KMS-11 (cell line): ENCODE measurements around the gene TIMP3.

Experiments used
- H2AFZ ChIP-seq: fragments of 200-600 bp; sonication (generic); 2 replicates; pipeline ENCODE4 v1.6.1; 2016; ENCODE audit warnings: antibody characterized with exemption, mixed run types, low read depth
- H3K27ac ChIP-seq: fragments of 200-600 bp; sonication (generic); 2 replicates; pipeline ENCODE4 v1.6.1; 2016; ENCODE audit warnings: mild to moderate bottlenecking, mixed run types
- H3K27me3 ChIP-seq: fragments of 200-600 bp; sonication (generic); 2 replicates; pipeline ENCODE4 v1.6.1; 2017; ENCODE audit warnings: mild to moderate bottlenecking, low read depth, mixed run types, moderate library complexity; ENCODE audit not compliant: insufficient read depth
- H3K36me3 ChIP-seq: fragments of 200-600 bp; sonication (generic); 2 replicates; pipeline ENCODE4 v1.6.1; 2017; ENCODE audit warnings: mild to moderate bottlenecking, mixed run types; ENCODE audit not compliant: insufficient read depth
- H3K4me1 ChIP-seq: fragments of 200-600 bp; sonication (generic); 2 replicates; pipeline ENCODE4 v1.6.1; 2016; ENCODE audit warnings: mild to moderate bottlenecking, low read depth, mixed run types; ENCODE audit not compliant: poor library complexity, severe bottlenecking
- H3K4me2 ChIP-seq: fragments of 200-600 bp; sonication (generic); 2 replicates; pipeline ENCODE4 v1.7.0; 2016; ENCODE audit warnings: mild to moderate bottlenecking, mixed run types
- H3K4me3 ChIP-seq: fragments of 200-600 bp; sonication (generic); IDR thresholded peaks from 2 replicates; pipeline ENCODE4 v1.6.1; 2017; ENCODE audit warnings: low read depth, low read length, mixed read lengths; ENCODE audit not compliant: insufficient read depth
- H3K79me2 ChIP-seq: fragments of 200-600 bp; sonication (generic); 2 replicates; pipeline ENCODE4 v1.6.1; 2016; ENCODE audit warnings: low read depth, mixed run types; ENCODE audit not compliant: insufficient read depth
- H3K9ac ChIP-seq: fragments of 200-600 bp; sonication (generic); 2 replicates; pipeline ENCODE4 v1.6.1; 2016; ENCODE audit warnings: mild to moderate bottlenecking, mixed run types
- H4K20me1 ChIP-seq: fragments of 200-600 bp; sonication (generic); 2 replicates; pipeline ENCODE4 v1.6.1; 2016; ENCODE audit warnings: mild to moderate bottlenecking, mixed run types; ENCODE audit not compliant: insufficient read depth
- CTCF ChIP-seq: fragments of 200-600 bp; sonication (generic); conservative IDR thresholded peaks from 2 replicates; pipeline ENCODE4 v1.6.1; 2017; ENCODE audit warnings: low read depth, mild to moderate bottlenecking, antibody characterized with exemption, low read length, moderate library complexity, mixed read lengths

TIMP3 gene

GRCh38 chr22:32761251-32761903 is 40.1 kb upstream of the TIMP3 start:
- Histone ChIP-seq H3K4me2 (no peak overlapping the region), H3K4me3 (no peak overlapping the region), H3K79me2 (no peaks in the 10 kb centered on the region), H3K4me1 (no peaks in the 10 kb centered on the region), H3K36me3 (no peaks in the 10 kb centered on the region), H3K9ac (no peak overlapping the region), H2AFZ (no peak overlapping the region), H3K27ac (no peak overlapping the region), H3K27me3 (no peaks in the 10 kb centered on the region), H4K20me1 (no peaks in the 10 kb centered on the region)
- no peak for TF ChIP-seq CTCF

GRCh38 chr22:32764330-32765131 is 37.0 kb upstream of the TIMP3 start:
- Histone ChIP-seq H3K27ac (no peak overlapping the region), H3K36me3 (no peaks in the 10 kb centered on the region), H2AFZ (no peak overlapping the region), H3K4me2 (no peak overlapping the region), H3K27me3 (no peaks in the 10 kb centered on the region), H3K4me1 (no peaks in the 10 kb centered on the region), H3K4me3 (no peak overlapping the region), H3K79me2 (no peaks in the 10 kb centered on the region), H4K20me1 (no peaks in the 10 kb centered on the region), H3K9ac (no peak overlapping the region)
- TF ChIP-seq CTCF: no peak

- Histone ChIP-seq H2AFZ (no peak overlapping the region), H3K4me1 (no peaks in the 10 kb centered on the region)
- TF ChIP-seq CTCF: no peak
Observed at GRCh38 chr22:32765132-32765618, 36.3 kb upstream of the TIMP3 start.

GRCh38 chr22:32771756-32772155 is 29.7 kb upstream of the TIMP3 start:
- H3K27me3 ChIP-seq: no peaks in the 10 kb centered on the region
- H3K36me3 ChIP-seq: no peaks in the 10 kb centered on the region
- H3K9ac ChIP-seq: no peak overlapping the region

More at GRCh38 chr22:32765132-32765618, 36.3 kb upstream of the TIMP3 start:
- Histone ChIP-seq H3K27me3 (no peaks in the 10 kb centered on the region), H3K4me3 (no peak overlapping the region), H3K27ac (no peak overlapping the region), H3K79me2 (no peaks in the 10 kb centered on the region), H3K9ac (no peak overlapping the region), H3K36me3 (no peaks in the 10 kb centered on the region), H4K20me1 (no peaks in the 10 kb centered on the region), H3K4me2 (no peak overlapping the region)

More at GRCh38 chr22:32771756-32772155, 29.7 kb upstream of the TIMP3 start:
- no peak overlapping the region for H3K27ac ChIP-seq
- no peak overlapping the region for H3K4me3 ChIP-seq
- H2AFZ ChIP-seq: no peak overlapping the region
- no peaks in the 10 kb centered on the region for H3K79me2 ChIP-seq
- H4K20me1 ChIP-seq: no peaks in the 10 kb centered on the region
- no peak overlapping the region for H3K4me2 ChIP-seq
- TF ChIP-seq CTCF: no peak
- no peaks in the 10 kb centered on the region for H3K4me1 ChIP-seq
